Measurements from ENCODE around the gene CRK. TPM values are rescaled to one million over a fixed set of nuclear protein-coding genes. Genes with fewer than 3 reads are reported as not detected.
"Not testable (repeated sequence)": the region's sequence is repeated elsewhere in the genome, so short reads cannot be mapped to it uniquely, and the experiment has no call there.

CRK gene
- total RNA-seq, 1 donor from 2014 or later = 42.8 TPM

DNA sequence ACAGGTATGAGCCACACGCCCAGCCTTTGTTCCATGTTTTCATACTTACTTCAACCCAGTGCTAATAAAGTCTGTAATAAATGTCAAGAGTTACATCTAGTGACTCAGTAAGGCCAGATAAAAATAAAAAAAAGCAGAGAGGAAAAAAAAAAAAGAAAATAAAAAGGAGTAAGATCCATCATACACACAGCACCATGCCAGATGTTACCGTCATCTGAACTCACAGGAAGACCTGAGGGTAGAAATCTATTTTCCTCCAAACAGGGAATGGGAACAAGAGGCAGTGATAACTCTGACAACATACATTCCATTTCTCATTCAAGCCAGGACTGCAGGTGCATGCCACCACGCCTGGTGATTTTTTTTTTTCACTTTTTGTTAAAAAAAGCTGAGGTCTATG, 20.7 kb downstream of the CRK start:
- no peaks in the 10 kb centered on the region for H3K27me3 ChIP-seq (ENCODE audit: control insufficient read depth in 3 of 3, insufficient read depth in 3 of 3, low read length in 3 of 3)
- H3K27ac ChIP-seq (ENCODE audit: low read depth, low read length) = no peak overlapping the region
- no peak overlapping the region for H3K9ac ChIP-seq (ENCODE audit: low read depth in 1 of 3, low read length in 3 of 3)
- H3K36me3 ChIP-seq (ENCODE audit: control insufficient read depth in 3 of 3, insufficient read depth in 3 of 3, low read length in 3 of 3) = peaks cover 17 to 27% (median 24%) of the 10 kb centered on the region in 3 donors
- H3K4me3 ChIP-seq (ENCODE audit: low read length in 3 of 3) = no peak overlapping the region
- H3K4me1 ChIP-seq (ENCODE audit: control insufficient read depth in 3 of 3, insufficient read depth in 3 of 3, low read length in 3 of 3) = peaks cover 7 to 10% (median 9%) of the 10 kb centered on the region in 3 donors
- H3K9me3 ChIP-seq (ENCODE audit: control insufficient read depth in 3 of 3, low read length in 3 of 3) = no peaks in the 10 kb centered on the region

DNA sequence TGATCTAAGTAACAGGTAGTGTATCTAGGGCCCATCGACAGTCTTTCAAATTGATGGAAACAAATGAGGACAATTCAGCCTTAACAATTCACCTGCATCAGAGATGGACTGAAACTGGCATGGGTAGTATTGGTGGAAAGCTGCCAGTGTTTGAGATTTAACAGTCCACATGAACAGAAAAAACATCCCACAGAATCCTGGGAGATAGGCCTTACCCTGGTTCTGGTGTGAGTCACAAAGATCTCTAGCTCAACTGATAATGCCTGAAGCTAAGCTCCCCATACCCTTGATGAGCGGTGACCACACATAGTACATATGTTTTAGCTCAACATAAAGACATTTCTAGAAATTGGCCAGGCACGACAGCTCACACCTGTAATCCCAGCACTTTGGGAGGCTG, 21.9 kb downstream of the CRK start:
- peaks cover 16 to 29% (median 24%) of the 10 kb centered on the region in 3 donors for H3K36me3 ChIP-seq (ENCODE audit: control insufficient read depth in 3 of 3, insufficient read depth in 3 of 3, low read length in 3 of 3)

DNA sequence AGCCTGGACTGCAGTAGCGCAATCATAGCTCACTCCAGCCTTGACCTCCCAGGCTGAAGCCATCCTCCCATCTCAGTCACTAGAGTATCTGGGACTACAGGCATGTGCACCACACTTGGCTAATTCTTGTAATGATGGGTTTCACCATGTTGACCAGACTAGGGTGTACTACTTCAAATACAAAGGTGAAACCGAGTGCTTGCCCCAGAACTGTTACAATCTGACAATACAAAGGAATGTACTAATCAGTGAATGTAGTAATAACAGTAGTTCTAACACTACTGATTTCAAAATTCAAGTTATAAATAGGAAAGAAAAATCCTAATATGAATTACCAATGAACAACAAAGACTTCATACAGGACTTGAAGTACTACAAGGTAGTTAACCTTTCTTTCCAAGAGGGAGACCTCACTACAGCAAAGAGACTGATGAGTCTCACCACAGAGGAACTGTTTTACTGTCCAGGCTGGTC, 24.4 kb downstream of the CRK start:
- peaks cover 4 to 7% (median 6%) of the 10 kb centered on the region in 3 donors for H3K4me1 ChIP-seq (ENCODE audit: control insufficient read depth in 3 of 3, insufficient read depth in 3 of 3, low read length in 3 of 3)
- H3K9me3 ChIP-seq (ENCODE audit: control insufficient read depth in 3 of 3, low read length in 3 of 3) = no peaks in the 10 kb centered on the region
- H3K4me3 ChIP-seq (ENCODE audit: low read length in 3 of 3) = no peak overlapping the region
- no peak overlapping the region for H3K9ac ChIP-seq (ENCODE audit: low read depth in 1 of 3, low read length in 3 of 3)
- H3K27me3 ChIP-seq (ENCODE audit: control insufficient read depth in 3 of 3, insufficient read depth in 3 of 3, low read length in 3 of 3) = no peaks in the 10 kb centered on the region
- peaks cover 14 to 28% (median 22%) of the 10 kb centered on the region in 3 donors for H3K36me3 ChIP-seq (ENCODE audit: control insufficient read depth in 3 of 3, insufficient read depth in 3 of 3, low read length in 3 of 3)
- H3K27ac ChIP-seq (ENCODE audit: low read depth, low read length) = no peak overlapping the region

More for the DNA sequence above, 21.9 kb downstream of the CRK start:
- Histone ChIP-seq H3K9ac (ENCODE audit: low read depth in 1 of 3, low read length in 3 of 3) (no peak overlapping the region), H3K4me3 (ENCODE audit: low read length in 3 of 3) (no peak overlapping the region), H3K4me1 (ENCODE audit: control insufficient read depth in 3 of 3, insufficient read depth in 3 of 3, low read length in 3 of 3) (peaks cover 7 to 10% (median 9%) of the 10 kb centered on the region in 3 donors), H3K9me3 (ENCODE audit: control insufficient read depth in 3 of 3, low read length in 3 of 3) (no peaks in the 10 kb centered on the region), H3K27me3 (ENCODE audit: control insufficient read depth in 3 of 3, insufficient read depth in 3 of 3, low read length in 3 of 3) (no peaks in the 10 kb centered on the region), H3K27ac (ENCODE audit: low read depth, low read length) (no peak overlapping the region)

DNA sequence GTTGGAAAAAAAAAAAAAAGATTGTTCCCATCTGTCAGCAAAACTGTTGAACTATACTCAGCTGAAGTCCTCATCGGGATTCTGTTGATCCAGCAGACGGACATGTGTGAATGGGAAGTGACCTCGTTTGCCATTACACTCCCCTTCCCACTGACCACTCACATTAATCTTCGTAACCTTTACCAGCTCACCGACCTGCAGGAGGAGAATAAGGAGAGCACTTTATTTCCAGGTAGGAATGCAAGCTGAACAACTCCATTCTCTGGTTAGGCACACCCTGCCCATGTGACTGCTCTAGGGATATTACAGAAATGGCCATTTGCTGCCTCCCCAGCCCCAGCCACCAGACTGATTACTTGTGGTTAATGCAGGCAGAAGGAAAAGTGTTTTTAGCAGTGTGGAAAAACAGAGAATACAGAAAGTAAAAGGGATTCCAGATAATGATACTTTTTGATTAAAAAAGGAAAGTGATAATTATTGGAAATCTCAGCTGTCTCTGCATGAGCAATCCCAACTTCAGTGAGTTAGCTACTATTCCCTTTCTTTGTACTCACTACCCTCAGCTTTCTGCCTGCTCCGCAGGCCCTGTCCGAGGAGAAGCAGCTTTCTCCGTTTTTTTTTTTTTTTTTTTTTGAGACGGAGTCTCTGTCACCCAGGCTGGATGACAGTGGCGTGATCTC, 32.4 kb downstream of the CRK start:
- Histone ChIP-seq H3K4me1 (ENCODE audit: control insufficient read depth in 3 of 3, insufficient read depth in 3 of 3, low read length in 3 of 3) (peaks cover 19 to 30% (median 23%) of the 10 kb centered on the region in 3 donors), H3K27ac (ENCODE audit: low read depth, low read length) (peak overlapping the region; percentile 87), H3K9ac (ENCODE audit: low read depth in 1 of 3, low read length in 3 of 3) (peak overlapping the region; percentile 43 to 50 (median 46)), H3K36me3 (ENCODE audit: control insufficient read depth in 3 of 3, insufficient read depth in 3 of 3, low read length in 3 of 3) (peaks cover 9 to 19% (median 16%) of the 10 kb centered on the region in 3 donors), H3K9me3 (ENCODE audit: control insufficient read depth in 3 of 3, low read length in 3 of 3) (no peaks in the 10 kb centered on the region), H3K27me3 (ENCODE audit: control insufficient read depth in 3 of 3, insufficient read depth in 3 of 3, low read length in 3 of 3) (no peaks in the 10 kb centered on the region), H3K4me3 (ENCODE audit: low read length in 3 of 3) (peak overlapping the region in 1 of 3 donors; percentile 17)

DNA sequence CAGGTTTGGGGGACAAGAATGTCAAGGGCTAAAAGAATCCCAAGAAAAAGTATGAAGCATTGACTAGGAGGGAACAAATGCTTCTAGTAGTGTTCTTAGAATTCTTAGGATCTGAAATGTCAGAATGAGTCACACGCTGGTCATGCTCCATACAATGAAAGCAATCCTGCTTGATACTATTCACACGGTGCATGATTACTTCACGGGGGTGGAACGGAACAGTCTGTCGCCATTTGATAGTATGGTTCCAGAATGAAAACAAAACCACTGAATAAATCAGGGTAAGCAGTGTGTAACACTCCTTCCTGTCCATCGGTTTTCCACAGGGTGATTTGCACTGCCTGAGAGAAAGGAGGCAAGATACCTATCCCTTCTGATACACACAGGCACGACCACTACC, 33.1 kb downstream of the CRK start:
- H3K36me3 ChIP-seq (ENCODE audit: control insufficient read depth in 3 of 3, insufficient read depth in 3 of 3, low read length in 3 of 3) = peaks cover 10 to 19% (median 16%) of the 10 kb centered on the region in 3 donors
- H3K9ac ChIP-seq (ENCODE audit: low read depth in 1 of 3, low read length in 3 of 3) = peak overlapping the region in 2 of 3 donors; percentile 46 to 50
- peak overlapping the region in 1 of 3 donors; percentile 17 for H3K4me3 ChIP-seq (ENCODE audit: low read length in 3 of 3)
- H3K27ac ChIP-seq (ENCODE audit: low read depth, low read length) = peak overlapping the region; percentile 87
- H3K27me3 ChIP-seq (ENCODE audit: control insufficient read depth in 3 of 3, insufficient read depth in 3 of 3, low read length in 3 of 3) = no peaks in the 10 kb centered on the region
- H3K4me1 ChIP-seq (ENCODE audit: control insufficient read depth in 3 of 3, insufficient read depth in 3 of 3, low read length in 3 of 3) = peaks cover 19 to 30% (median 23%) of the 10 kb centered on the region in 3 donors
- no peaks in the 10 kb centered on the region for H3K9me3 ChIP-seq (ENCODE audit: control insufficient read depth in 3 of 3, low read length in 3 of 3)

DNA sequence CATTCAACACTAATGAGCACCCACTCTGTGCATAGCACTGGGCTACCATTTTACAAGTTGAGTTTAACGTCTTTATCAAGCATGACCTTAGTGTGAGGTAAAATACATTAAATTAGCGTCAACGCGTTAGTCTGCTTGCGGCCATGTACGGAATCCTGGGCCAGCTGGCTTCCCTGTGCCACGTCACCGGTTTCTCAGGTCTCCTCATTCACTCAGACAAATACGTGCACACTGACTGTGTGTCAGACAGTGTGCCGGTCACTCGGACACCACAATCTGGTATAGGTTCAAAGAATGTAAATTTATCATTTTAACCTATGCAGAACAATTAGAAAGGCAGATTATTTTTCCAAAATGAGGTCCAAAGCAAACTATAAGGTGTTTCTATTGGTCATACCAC, 34.6 kb downstream of the CRK start:
- no peak overlapping the region for H3K27ac ChIP-seq (ENCODE audit: low read depth, low read length)
- H3K36me3 ChIP-seq (ENCODE audit: control insufficient read depth in 3 of 3, insufficient read depth in 3 of 3, low read length in 3 of 3) = peaks cover 10 to 19% (median 16%) of the 10 kb centered on the region in 3 donors
- no peaks in the 10 kb centered on the region for H3K9me3 ChIP-seq (ENCODE audit: control insufficient read depth in 3 of 3, low read length in 3 of 3)

DNA sequence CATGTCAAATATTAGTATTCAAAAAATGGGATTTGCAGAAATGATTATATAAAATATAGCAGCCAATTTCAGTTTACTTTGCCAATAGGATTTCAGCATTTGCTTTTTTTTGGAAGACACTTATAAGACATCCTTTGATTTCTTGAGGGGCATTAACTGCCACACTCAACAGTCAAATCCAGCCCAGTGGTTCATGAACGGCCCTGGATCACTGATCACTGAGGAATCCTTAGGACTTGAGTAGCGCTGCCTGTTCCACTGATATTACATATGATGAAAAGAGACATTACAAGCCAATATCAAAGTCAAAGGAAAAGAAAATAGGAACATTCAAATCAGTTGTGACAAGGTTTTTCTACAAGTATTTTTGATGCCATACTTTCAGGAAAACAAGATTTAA, 35.1 kb downstream of the CRK start:
- H3K9ac ChIP-seq (ENCODE audit: low read depth in 1 of 3, low read length in 3 of 3) = no peak overlapping the region
- no peak overlapping the region for H3K4me3 ChIP-seq (ENCODE audit: low read length in 3 of 3)
- H3K4me1 ChIP-seq (ENCODE audit: control insufficient read depth in 3 of 3, insufficient read depth in 3 of 3, low read length in 3 of 3) = peaks cover 19 to 30% (median 23%) of the 10 kb centered on the region in 3 donors
- peaks cover 7 to 16% (median 13%) of the 10 kb centered on the region in 3 donors for H3K36me3 ChIP-seq (ENCODE audit: control insufficient read depth in 3 of 3, insufficient read depth in 3 of 3, low read length in 3 of 3)
- no peaks in the 10 kb centered on the region for H3K27me3 ChIP-seq (ENCODE audit: control insufficient read depth in 3 of 3, insufficient read depth in 3 of 3, low read length in 3 of 3)
- H3K9me3 ChIP-seq (ENCODE audit: control insufficient read depth in 3 of 3, low read length in 3 of 3) = no peaks in the 10 kb centered on the region
- no peak overlapping the region for H3K27ac ChIP-seq (ENCODE audit: low read depth, low read length)

More for the DNA sequence above, 34.6 kb downstream of the CRK start:
- H3K4me3 ChIP-seq (ENCODE audit: low read length in 3 of 3) = no peak overlapping the region
- no peaks in the 10 kb centered on the region for H3K27me3 ChIP-seq (ENCODE audit: control insufficient read depth in 3 of 3, insufficient read depth in 3 of 3, low read length in 3 of 3)
- H3K4me1 ChIP-seq (ENCODE audit: control insufficient read depth in 3 of 3, insufficient read depth in 3 of 3, low read length in 3 of 3) = peaks cover 19 to 30% (median 23%) of the 10 kb centered on the region in 3 donors
- no peak overlapping the region for H3K9ac ChIP-seq (ENCODE audit: low read depth in 1 of 3, low read length in 3 of 3)

DNA sequence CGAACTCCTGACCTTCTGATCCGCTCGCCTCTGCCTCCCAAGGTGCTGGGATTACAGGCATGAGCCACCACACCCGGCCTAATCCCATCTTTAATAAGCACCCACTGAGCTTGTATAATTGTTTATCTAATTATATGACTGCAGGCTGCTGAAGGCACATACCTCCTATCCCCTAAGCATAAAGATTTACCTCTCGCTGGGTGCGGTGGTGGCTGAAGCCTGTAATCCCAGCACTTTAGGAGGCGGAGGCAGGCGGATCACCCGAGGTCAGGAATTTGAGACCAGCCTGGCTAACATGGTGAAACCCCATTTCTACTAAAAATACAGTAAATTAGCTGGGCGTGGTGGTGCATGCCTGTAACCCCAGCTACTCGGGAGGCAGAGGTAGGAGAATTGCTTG, 35.9 kb downstream of the CRK start:
- Histone ChIP-seq H3K36me3 (ENCODE audit: control insufficient read depth in 3 of 3, insufficient read depth in 3 of 3, low read length in 3 of 3) (peaks cover 6 to 12% (median 10%) of the 10 kb centered on the region in 3 donors), H3K9me3 (ENCODE audit: control insufficient read depth in 3 of 3, low read length in 3 of 3) (no peaks in the 10 kb centered on the region), H3K4me3 (ENCODE audit: low read length in 3 of 3) (no peak overlapping the region), H3K9ac (ENCODE audit: low read depth in 1 of 3, low read length in 3 of 3) (no peak overlapping the region), H3K4me1 (ENCODE audit: control insufficient read depth in 3 of 3, insufficient read depth in 3 of 3, low read length in 3 of 3) (peaks cover 19 to 30% (median 23%) of the 10 kb centered on the region in 3 donors), H3K27ac (ENCODE audit: low read depth, low read length) (no peak overlapping the region), H3K27me3 (ENCODE audit: control insufficient read depth in 3 of 3, insufficient read depth in 3 of 3, low read length in 3 of 3) (no peaks in the 10 kb centered on the region)

DNA sequence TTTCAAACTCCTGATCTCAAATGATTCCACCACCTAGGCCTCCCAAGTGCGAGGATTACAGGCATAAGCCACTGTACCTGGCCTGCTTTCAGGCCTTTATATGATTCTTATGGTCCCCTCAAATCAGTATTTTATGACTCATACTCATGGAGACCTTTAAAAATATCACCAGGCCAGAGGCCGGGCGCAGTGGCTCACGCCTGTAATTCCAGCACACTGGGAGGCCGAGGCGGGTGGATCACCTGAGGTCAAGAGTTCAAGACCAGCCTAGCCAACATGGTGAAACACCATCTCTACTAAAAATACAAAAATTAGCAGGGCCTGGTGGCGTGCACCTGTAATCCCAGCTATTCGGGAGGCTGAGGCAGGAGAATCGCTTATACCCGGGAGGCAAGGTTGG, 37.6 kb downstream of the CRK start:
- not testable (repeated sequence) for H3K4me3 ChIP-seq (ENCODE audit: low read length in 3 of 3); H3K9me3 ChIP-seq (ENCODE audit: control insufficient read depth in 3 of 3, low read length in 3 of 3); H3K27ac ChIP-seq (ENCODE audit: low read depth, low read length); H3K9ac ChIP-seq (ENCODE audit: low read depth in 1 of 3, low read length in 3 of 3); H3K27me3 ChIP-seq (ENCODE audit: control insufficient read depth in 3 of 3, insufficient read depth in 3 of 3, low read length in 3 of 3)
- Histone ChIP-seq H3K4me1 (ENCODE audit: control insufficient read depth in 3 of 3, insufficient read depth in 3 of 3, low read length in 3 of 3) (peaks cover 16 to 33% (median 25%) of the 10 kb centered on the region in 3 donors), H3K36me3 (ENCODE audit: control insufficient read depth in 3 of 3, insufficient read depth in 3 of 3, low read length in 3 of 3) (peaks cover 6 to 12% (median 10%) of the 10 kb centered on the region in 3 donors)

DNA sequence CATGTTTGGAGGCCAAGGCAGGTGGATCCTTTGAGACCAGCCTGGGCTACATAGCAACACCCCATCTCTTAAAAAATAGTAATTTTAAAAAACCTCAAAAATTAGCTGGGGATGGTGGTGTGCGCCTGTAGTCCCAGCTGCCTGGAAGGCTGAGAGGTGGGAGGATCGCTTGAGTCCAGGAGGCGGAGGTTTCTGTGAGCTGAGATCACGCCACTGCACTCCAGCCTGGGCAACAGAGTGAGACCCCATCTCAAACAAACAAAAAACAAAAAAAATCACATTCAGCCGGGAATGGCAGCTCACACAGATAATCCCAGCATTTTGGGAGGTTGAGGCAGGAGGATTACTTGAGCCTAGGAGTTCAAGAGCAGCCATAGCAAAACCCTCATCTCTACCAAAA, 39.6 kb downstream of the CRK start:
- H3K4me1 ChIP-seq (ENCODE audit: control insufficient read depth in 3 of 3, insufficient read depth in 3 of 3, low read length in 3 of 3) = peaks cover 10 to 19% (median 14%) of the 10 kb centered on the region in 3 donors
- H3K9ac ChIP-seq (ENCODE audit: low read depth in 1 of 3, low read length in 3 of 3) = no peak overlapping the region
- no peak overlapping the region for H3K27ac ChIP-seq (ENCODE audit: low read depth, low read length)
- peaks cover 0 to 2% (median 0%) of the 10 kb centered on the region in 3 donors for H3K9me3 ChIP-seq (ENCODE audit: control insufficient read depth in 3 of 3, low read length in 3 of 3)
- H3K36me3 ChIP-seq (ENCODE audit: control insufficient read depth in 3 of 3, insufficient read depth in 3 of 3, low read length in 3 of 3) = peaks cover 3 to 6% (median 4%) of the 10 kb centered on the region in 3 donors
- no peaks in the 10 kb centered on the region for H3K27me3 ChIP-seq (ENCODE audit: control insufficient read depth in 3 of 3, insufficient read depth in 3 of 3, low read length in 3 of 3)
- H3K4me3 ChIP-seq (ENCODE audit: low read length in 3 of 3) = no peak overlapping the region
